WERI-Rb-1 (cell line): ENCODE results near the gene JAZF1.

Experiments
- DNase-seq: peaks from one replicate; pipeline ENCODE4 v3.0.0-alpha.2; 2020
- H3K27ac ChIP-seq: fragments of 250-450 bp; sonication (Bioruptor Pico); 2 replicates; pipeline ENCODE4 v1.5.1; 2020; ENCODE audit warnings: mild to moderate bottlenecking, moderate library complexity
- H3K27me3 ChIP-seq: fragments of 250-450 bp; sonication (Bioruptor Pico); 2 replicates; pipeline ENCODE4 v1.5.1; 2021; ENCODE audit warnings: mild to moderate bottlenecking, low read depth, moderate library complexity; ENCODE audit not compliant: insufficient read depth, severe bottlenecking
- H3K36me3 ChIP-seq: fragments of 250-450 bp; sonication (Bioruptor Pico); 2 replicates; pipeline ENCODE4 v1.5.1; 2020; ENCODE audit warnings: mild to moderate bottlenecking, moderate library complexity
- H3K4me3 ChIP-seq: 2 replicates; pipeline ENCODE4 v1.5.1; 2011; ENCODE audit warnings: low read depth, mild to moderate bottlenecking, control low read depth, low read length
- H3K9me3 ChIP-seq: fragments of 250-450 bp; sonication (Bioruptor Pico); 2 replicates; pipeline ENCODE4 v1.5.1; 2021; ENCODE audit warnings: mild to moderate bottlenecking, moderate library complexity; ENCODE audit not compliant: severe bottlenecking
- TF ChIP-seq, protein P1 (sequence below): IDR thresholded peaks from 2 replicates; pipeline ENCODE4 v1.5.1; 2011; ENCODE audit warnings: low read depth, mild to moderate bottlenecking, control low read depth, inconsistent platforms, low read length

JAZF1 gene

DNA sequence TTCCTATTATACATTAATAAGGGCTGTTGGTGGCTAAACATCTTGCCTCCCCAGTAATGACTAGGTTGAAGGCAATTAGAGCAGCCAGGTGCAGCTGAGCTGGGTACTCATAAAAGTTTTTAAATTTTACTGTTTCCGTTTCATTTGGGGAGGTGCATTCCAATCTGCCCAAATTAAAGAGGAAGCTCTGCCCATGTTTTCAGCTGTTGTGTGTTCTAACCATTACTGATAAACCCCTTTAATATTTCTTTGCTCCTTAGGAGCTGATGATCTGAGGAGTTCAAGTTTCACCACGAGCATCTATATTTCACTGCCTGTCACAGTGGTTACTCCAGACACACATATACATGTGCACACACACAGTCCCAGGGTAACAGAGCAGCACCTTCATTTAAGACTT lies 94.4 kb downstream of the JAZF1 start:
- H3K9me3 ChIP-seq: no peaks in the 10 kb centered on the region
- H3K27ac ChIP-seq: no peak overlapping the region
- peaks cover 5% of the 10 kb centered on the region for H3K27me3 ChIP-seq
- TF ChIP-seq, protein P1, sequence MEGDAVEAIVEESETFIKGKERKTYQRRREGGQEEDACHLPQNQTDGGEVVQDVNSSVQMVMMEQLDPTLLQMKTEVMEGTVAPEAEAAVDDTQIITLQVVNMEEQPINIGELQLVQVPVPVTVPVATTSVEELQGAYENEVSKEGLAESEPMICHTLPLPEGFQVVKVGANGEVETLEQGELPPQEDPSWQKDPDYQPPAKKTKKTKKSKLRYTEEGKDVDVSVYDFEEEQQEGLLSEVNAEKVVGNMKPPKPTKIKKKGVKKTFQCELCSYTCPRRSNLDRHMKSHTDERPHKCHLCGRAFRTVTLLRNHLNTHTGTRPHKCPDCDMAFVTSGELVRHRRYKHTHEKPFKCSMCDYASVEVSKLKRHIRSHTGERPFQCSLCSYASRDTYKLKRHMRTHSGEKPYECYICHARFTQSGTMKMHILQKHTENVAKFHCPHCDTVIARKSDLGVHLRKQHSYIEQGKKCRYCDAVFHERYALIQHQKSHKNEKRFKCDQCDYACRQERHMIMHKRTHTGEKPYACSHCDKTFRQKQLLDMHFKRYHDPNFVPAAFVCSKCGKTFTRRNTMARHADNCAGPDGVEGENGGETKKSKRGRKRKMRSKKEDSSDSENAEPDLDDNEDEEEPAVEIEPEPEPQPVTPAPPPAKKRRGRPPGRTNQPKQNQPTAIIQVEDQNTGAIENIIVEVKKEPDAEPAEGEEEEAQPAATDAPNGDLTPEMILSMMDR: no peak
- H3K36me3 ChIP-seq: no peaks in the 10 kb centered on the region
- no peak overlapping the region for H3K4me3 ChIP-seq
- no peak for DNase-seq

DNA sequence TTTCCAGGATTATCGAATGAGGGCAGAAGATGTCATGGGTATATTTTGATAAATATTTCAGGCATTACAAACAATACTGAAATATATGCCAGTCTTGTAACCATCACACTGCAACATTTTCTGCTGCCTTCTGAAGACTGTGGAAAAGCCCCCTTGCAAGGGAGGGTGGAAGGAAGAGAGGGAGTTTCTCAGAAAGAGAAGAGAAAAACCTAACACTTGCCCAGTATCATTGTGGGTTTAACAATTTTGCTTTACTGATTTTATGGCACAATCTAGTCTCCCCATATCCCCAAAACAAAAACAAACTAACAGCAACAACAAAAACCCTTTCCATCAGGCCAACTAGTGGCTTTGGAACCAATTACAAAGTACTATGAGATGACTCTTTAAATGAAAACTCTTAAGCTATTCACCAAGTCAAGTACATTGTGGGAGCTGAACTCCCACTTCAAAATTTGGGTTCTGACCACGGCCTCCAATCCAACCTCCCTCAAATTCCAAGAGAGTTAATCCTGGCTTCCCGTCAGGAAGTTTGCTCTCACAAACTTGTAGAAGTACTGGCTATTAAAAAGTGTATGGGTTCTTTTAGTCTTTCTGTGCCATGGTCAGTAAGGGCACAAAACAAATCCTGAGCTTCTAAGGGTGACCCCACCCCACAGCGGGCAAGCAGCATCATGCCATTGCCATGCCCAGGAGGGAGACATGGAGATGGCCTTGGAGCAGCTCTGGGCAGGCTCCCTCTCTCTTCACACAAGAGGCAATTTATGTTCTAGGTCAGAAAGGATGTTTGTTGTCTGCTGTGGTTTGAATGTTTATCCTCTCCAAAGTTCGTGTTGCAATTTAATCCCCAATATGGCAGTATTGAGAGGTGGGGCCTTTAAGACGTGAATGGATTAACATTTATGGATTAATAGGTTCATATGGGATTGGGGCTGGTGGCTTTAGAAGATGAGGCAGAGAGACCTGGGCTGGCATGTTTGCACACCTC lies 96.3 kb downstream of the JAZF1 start:
- no peaks in the 10 kb centered on the region for H3K36me3 ChIP-seq
- peaks cover 8% of the 10 kb centered on the region for H3K27me3 ChIP-seq
- no peaks in the 10 kb centered on the region for H3K9me3 ChIP-seq
- TF ChIP-seq, protein P1: no peak
- H3K27ac ChIP-seq: no peak overlapping the region
- no peak overlapping the region for H3K4me3 ChIP-seq
- DNase-seq: no peak

DNA sequence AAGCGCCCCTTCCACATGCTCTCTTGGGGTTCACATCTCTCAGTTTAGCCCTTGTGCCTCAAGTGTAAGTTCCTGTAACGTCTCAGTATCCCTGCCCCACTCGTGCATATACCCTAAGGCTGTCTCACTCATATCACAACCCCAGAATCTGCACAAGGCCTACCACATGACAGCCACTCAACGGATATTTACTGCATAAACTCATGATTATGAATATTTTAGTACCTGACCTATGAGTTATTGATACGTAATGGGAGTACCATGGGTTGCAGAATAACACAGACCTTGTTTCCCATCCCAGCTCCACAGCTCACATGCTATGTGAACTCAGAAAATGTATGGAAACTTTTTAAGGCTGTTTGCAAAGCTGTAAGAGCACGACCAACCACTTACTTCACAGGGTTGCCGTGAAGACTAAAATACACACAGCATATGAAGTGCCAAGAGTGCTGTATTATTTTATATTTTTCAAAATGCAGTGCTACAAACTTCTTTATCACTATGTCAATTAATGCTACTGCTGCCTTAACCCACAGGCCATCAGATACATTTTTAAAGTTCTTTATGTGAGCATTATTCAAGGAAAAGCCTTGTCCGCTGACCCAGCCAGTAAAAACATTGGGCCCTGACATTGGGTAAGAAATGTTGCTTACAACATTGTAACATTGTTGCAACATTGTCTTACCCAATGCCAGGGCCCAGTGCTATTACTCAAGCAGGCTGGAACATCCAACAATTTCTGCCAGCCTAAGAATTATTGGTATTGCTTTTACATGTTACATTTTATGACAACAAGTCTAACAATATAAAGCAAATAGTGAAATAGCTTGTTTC lies 97.2 kb downstream of the JAZF1 start:
- Histone ChIP-seq H3K27me3 (peaks cover 8% of the 10 kb centered on the region), H3K27ac (no peak overlapping the region), H3K4me3 (no peak overlapping the region), H3K36me3 (no peaks in the 10 kb centered on the region), H3K9me3 (no peaks in the 10 kb centered on the region)
- DNase-seq: no peak
- TF ChIP-seq, protein P1: no peak

GRCh38 chr7:28082071-28082470 lies 98.5 kb downstream of the JAZF1 start:
- no peak overlapping the region for H3K4me3 ChIP-seq
- H3K27ac ChIP-seq: no peak overlapping the region
- no peaks in the 10 kb centered on the region for H3K9me3 ChIP-seq
- TF ChIP-seq, protein P1: no peak
- DNase-seq: no peak
- peaks cover 14% of the 10 kb centered on the region for H3K27me3 ChIP-seq
- H3K36me3 ChIP-seq: no peaks in the 10 kb centered on the region

- Histone ChIP-seq H3K27me3 (peaks cover 19% of the 10 kb centered on the region), H3K36me3 (no peaks in the 10 kb centered on the region), H3K4me3 (no peak overlapping the region), H3K9me3 (no peaks in the 10 kb centered on the region), H3K27ac (no peak overlapping the region)
- TF ChIP-seq, protein P1: no peak
- DNase-seq: no peak
These were observed 99.6 kb downstream of the JAZF1 start for GRCh38 chr7:28081016-28081415.
